Amniotic epithelial cell (primary cell): Measurements from ENCODE around the gene ZBTB16.

Experiments
- DNase-seq: peaks from one replicate; pipeline ENCODE4 v3.0.0-alpha.2; 2010; ENCODE audit warnings: low read depth

The ZBTB16 gene

GRCh38 chr11:114108501-114109205 lies 49.1 kb downstream of the ZBTB16 start:
- DNase-seq, result no peak

DNA sequence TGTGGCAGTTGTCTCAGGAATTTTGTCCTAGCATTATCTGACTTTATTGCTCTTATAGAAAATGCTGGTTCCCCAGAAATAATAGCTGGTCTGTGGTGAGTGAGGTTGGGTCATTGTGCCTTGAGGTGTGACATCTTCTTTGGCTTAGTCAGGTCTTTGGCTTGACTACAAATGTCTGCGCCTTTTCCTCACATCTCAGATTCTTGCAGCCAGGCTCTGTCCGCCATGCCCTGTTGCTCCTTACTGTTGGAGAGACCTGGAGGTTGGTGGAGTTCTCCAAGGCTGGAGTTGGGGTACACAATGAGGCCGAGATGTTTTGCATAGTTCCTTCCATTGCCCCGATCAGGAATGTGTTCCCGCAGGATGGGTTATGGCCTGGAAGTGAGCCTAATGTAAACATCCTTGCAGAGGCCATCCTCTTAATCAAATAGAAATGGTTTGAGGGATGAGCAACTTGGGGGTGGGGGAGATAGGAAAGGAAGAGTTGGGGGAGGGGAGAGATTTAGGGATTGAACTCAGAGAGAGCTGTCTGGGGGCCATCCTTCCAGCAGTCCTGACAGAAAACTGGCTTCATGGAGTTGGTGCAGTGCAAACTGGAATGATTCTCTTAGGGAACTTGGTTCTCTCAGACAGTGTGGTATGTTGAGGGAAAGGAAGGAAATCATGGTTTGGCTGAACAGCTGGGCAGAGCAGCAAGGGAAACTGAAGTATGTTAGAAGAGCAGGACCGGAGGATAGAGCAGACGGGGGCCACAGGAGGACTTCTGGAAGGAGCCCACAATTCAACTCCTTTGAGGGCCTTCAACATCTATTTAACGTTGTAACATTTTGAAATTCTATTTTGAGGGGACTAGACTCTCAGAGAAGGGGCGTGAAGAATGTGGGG lies 49.9 kb downstream of the ZBTB16 start:
- peak; percentile 23 for DNase-seq

DNA sequence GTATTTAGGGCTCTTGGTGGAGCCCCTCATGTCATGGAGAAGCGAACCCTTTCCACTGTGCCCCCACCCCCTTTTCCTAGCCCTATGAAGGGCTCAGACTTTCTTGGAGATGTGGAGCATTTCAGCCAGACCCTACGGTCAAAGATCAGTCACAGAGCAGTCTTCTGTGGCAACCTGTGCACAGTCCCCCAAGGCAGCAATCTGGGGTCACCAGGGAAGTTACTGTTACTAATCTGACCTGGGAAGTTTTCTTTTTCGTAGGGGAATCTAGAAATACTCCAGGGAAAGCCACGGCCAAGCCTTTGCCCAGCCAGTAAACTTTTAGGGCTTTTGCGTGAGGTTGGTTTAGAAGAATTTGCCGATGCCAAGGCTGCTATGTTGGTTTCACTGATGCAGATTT lies 50.6 kb downstream of the ZBTB16 start:
- no peak for DNase-seq

GRCh38 chr11:114110952-114111947 lies 51.7 kb downstream of the ZBTB16 start:
- DNase-seq, result peak; percentile 33

GRCh38 chr11:114115451-114115928 lies 56.0 kb downstream of the ZBTB16 start:
- peak; percentile 48 for DNase-seq

GRCh38 chr11:114116357-114116756 lies 56.8 kb downstream of the ZBTB16 start:
- DNase-seq, result no peak

DNA sequence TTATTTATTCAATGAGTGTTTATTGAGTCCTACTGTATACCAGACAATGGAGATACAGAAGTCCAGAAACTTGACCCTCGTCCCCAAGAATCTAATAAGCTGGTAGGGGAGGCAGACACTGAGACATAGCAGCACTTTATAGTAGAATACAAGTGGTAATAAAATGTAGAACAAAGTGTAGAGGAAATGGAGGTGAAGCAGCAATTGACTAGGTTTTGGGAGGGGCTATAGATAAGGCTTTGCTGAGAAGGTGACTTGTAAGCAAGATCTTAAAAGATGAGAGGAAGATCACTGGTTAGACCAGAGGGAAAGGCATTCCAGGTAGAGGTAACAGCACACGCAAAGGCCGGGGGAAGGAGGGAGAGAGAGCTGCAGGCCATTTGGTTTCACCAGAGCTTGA lies 57.3 kb downstream of the ZBTB16 start:
- DNase-seq, result no peak

DNA sequence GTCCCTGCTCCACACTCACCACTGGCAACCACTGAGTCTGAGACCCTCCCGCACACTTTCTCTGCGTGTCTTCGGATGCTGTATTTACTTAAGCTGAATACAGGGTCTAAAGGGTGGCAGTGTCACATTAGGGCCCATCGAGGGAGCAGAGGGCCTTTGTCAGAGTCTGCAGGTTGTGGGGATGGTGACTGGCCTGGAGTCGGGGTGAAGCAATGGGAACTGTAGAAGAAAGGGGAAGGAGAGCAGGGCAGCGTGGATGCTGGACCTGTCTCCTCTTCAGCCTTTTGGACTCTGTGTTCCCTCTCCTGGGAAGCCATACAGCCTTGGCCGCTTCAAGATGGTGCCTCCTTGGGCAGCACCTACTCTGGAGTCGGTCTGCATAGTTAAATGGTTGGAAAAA lies 61.1 kb downstream of the ZBTB16 start:
- DNase-seq, result no peak

DNA sequence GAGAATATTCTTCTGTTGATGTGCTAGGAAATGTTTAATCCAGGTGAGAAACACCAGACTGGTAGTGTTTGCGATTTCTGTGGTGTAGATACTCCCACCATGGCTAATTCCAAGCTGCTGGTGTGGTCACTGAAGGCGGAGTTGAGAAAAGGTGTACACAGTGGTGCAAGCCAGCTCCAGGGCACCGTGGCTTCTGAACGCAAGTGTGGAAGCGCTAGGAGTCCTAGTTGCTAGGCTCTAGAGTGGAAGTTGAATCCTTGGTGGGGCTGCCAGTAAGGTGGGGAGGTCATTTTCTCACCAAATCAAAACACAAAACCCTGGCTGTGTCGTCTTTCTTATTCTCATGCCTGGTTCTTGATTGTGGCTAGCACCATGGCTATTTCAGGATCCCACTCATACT lies 61.6 kb downstream of the ZBTB16 start:
- no peak for DNase-seq

- no peak for DNase-seq
Measured at GRCh38 chr11:114121804-114122504, 62.4 kb downstream of the ZBTB16 start.

- DNase-seq, result peak; percentile 77
Measured at GRCh38 chr11:114122686-114123085, 63.2 kb downstream of the ZBTB16 start.

GRCh38 chr11:114123692-114124330 lies 64.3 kb downstream of the ZBTB16 start:
- no peak for DNase-seq

GRCh38 chr11:114124601-114125144 lies 65.2 kb downstream of the ZBTB16 start:
- DNase-seq, result no peak

DNA sequence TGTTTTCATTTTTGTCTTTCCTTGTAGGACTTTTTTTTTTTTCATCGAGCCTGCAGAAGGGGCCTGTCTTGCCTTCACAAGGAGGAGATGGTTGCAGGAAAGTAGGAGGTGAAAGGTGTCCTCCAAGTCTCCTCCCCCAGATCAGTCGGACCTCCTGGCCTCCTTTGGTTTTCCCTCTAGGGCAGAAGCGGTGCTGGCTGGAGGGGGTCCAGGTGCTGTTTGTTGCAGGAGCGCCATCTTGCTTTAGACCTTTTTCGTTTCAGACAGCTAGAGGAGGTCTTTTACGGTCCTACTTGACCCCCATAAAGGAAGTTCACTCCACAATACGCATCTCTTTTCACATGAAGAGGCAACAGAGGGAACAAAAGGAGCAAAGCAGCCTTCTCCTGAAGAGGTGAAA lies 66.0 kb downstream of the ZBTB16 start:
- no peak for DNase-seq

DNA sequence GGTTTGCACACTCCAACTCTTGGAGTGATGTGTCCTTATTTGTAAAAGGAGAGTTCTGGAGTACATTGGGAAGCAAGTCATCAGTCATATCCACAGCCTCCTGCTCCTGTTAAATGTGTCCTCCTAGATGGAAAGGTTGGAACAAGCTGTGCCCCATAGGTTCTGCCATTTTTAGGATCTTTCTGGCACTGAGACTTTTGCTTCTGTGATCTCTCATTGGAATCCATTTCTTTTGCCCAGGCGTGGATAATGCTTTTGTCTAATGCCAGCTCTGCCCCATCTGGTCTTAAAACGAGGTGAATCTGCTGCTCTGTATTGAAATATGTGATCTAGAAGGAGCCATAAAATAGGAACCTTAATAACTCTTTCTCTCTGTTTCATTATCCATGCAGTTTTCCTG lies 66.4 kb downstream of the ZBTB16 start:
- no peak for DNase-seq

DNA sequence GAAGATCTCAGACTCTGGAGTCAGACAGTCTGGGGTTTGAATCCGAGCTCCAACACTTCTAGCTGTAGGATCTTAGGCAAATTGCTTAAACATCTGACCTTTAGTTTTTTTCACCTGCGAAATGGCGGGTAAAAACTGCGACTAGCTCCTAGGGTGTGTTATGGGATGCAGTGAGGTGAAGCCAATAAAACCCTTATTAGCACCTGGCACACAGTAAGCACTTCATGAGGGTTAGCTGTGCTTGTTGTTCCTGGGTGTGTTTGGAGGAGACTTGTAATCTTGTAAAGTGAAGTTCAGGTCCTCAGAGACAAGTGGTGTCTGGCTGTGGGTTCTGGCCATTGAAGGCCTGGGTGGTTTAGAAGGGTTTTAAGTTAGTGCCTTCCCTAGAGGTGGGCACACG lies 68.9 kb downstream of the ZBTB16 start:
- DNase-seq, result no peak

DNA sequence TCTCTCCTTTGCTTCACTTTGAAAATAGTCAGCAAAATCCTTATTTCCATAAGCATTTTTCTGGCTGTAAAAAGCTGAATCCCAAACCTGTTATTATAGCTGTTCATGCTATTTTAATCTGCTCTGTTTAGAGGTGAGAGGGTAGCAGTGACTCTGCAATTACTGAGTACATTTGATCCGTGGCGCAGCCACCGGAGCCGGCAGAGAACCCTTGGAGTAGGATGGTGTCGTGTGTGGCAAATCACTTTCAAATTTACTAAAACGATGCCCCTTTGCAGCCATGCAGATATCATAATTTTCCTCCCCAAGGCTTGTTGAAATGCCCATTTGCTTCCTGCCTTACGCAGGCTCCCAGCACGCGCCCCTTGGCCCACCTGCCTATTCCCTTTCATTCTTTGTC lies 69.6 kb downstream of the ZBTB16 start:
- DNase-seq, result no peak

DNA sequence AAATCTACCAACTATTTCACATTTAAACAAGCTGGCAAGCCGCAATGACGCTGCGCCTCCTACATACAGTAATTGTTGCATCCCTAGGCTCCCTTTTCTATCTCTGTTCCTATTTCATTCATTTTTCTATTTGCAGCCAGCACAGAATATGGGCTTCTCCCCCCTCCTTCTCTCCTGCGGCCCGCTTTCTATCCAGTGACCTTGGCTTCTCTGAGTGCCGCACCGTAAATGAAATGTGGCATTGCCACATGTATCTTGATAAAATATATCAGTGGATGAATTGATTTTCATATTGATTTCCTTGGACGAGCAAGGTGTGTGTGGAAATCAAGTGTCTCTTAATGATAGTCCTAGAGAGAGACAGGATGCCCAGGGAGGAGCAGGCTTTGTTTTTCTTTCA lies 70.2 kb downstream of the ZBTB16 start:
- DNase-seq, result no peak

GRCh38 chr11:114130115-114130576 lies 70.6 kb downstream of the ZBTB16 start:
- no peak for DNase-seq

DNA sequence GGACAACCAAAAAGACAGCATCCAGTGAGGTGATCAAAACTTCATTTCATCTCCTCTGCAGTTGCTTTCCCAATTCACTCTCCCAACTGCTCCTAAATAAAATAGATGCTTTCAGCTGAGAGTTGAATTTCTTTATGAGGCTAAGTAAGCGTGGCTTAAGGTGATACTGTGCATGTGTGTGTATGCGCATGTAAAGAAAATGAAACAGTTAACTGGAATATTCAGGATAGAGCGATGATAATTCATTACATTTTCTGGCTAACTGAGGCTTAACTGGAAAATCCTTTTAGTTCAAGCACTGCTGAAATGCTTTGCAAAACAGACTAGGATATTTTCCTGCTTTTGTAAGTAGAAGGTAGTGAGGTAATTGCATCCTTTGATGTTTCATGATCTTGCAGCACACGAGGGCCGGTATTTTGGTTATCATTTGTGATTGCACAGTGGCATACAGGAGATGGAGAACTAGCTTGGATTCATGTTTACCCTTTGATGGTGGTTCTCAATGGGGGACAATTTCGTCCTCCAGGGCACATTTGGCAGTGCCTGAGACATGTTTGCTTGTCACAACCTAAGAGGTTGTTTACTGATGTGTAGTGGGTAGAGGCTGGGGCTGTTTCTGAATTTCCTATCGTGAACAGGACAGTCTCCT lies 71.2 kb downstream of the ZBTB16 start:
- no peak for DNase-seq
